Natural killer cell (primary cell): ENCODE measurements around the gene SH3BP1. TPM values are rescaled to one million over a fixed set of nuclear protein-coding genes. Genes with fewer than 3 reads are reported as not detected.

Experiments used
- ATAC-seq, 3 donors: fragments of 150-1000 bp in 2 of 3; fragments of 200-7000 bp in 1 of 3; cut with Tn5 transposase; 1 replicate in 1 of 3; 2 replicates in 2 of 3; pipeline ENCODE4 v1.10.0; 2021; ENCODE audit warnings: mild to moderate bottlenecking in 2 of 3, moderate library complexity in 2 of 3
- DNase-seq, 2 donors: peaks; one replicate each; pipeline versions ENCODE4 v3.0.0 to v3.0.0-alpha.2; 2013 to 2021; ENCODE audit warnings: mixed read lengths in 1 of 2
- H3K27ac ChIP-seq: one replicate; pipeline ENCODE4 v1.5.1; 2013; ENCODE audit warnings: mild to moderate bottlenecking, low read length
- H3K27me3 ChIP-seq: one replicate; pipeline ENCODE4 v1.6.1; 2013; ENCODE audit warnings: low read length; ENCODE audit not compliant: control insufficient read depth, insufficient read depth
- H3K36me3 ChIP-seq: one replicate; pipeline ENCODE4 v1.6.1; 2013; ENCODE audit warnings: low read length; ENCODE audit not compliant: control insufficient read depth, insufficient read depth
- H3K4me1 ChIP-seq: one replicate; pipeline ENCODE4 v1.6.1; 2013; ENCODE audit warnings: low read length; ENCODE audit not compliant: control insufficient read depth, insufficient read depth
- H3K4me3 ChIP-seq: one replicate; pipeline ENCODE4 v1.5.1; 2013; ENCODE audit warnings: low read length
- H3K9me3 ChIP-seq: one replicate; pipeline ENCODE4 v1.6.1; 2013; ENCODE audit warnings: low read length; ENCODE audit not compliant: control insufficient read depth, insufficient read depth
- H3K27ac Mint-ChIP-seq, 2 donors: one replicate each; pipeline ENCODE4 v1.8.0; 2022; ENCODE audit warnings: mild to moderate bottlenecking in 2 of 2, mixed read lengths in 2 of 2, moderate library complexity in 1 of 2
- H3K27me3 Mint-ChIP-seq, 2 donors: one replicate each; pipeline ENCODE4 v1.8.0; 2022; ENCODE audit warnings: low read depth in 2 of 2, mixed read lengths in 2 of 2
- H3K36me3 Mint-ChIP-seq: one replicate; pipeline ENCODE4 v1.8.0; 2022; ENCODE audit warnings: mixed read lengths
- H3K4me1 Mint-ChIP-seq, 2 donors: one replicate each; pipeline ENCODE4 v1.8.0; 2022; ENCODE audit warnings: mixed read lengths in 2 of 2
- H3K4me3 Mint-ChIP-seq: one replicate; pipeline ENCODE4 v1.8.0; 2022; ENCODE audit warnings: mild to moderate bottlenecking, moderate library complexity, mixed read lengths
- H3K9me3 Mint-ChIP-seq, 2 donors: one replicate each; pipeline ENCODE4 v1.8.0; 2022; ENCODE audit warnings: mixed read lengths in 2 of 2
- WGBS: methylation state at CpG from one replicate; pipeline ENCODE4 v1.1.7; 2013; ENCODE audit warnings: missing lambda C conversion rate; ENCODE audit not compliant: insufficient coverage; 5-methylcytosine and 5-hydroxymethylcytosine counted together
- intact Hi-C: fragments of 100-400 bp; cut with micrococcal nuclease; formaldehyde crosslinking; loops from one replicate; pipeline ENCODE4 v1.14.2; 2022
- total RNA-seq, 4 donors: library from RNA; stranded (reverse); fragments of 120-200 nt in 1 of 4; gene quantifications; one replicate each; pipeline versions ENCODE4 v1.2.3 to v1.2.4, GENCODE V29; 2013 to 2022
- TF ChIP-seq, protein P1 (sequence below): fragments of 200-600 bp; IDR thresholded peaks from one replicate; pipeline ENCODE4 v1.8.0; 2022; ENCODE audit warnings: antibody characterized with exemption

The SH3BP1 gene
- total RNA-seq, 3 donors from 2014 or later (not counting 1 experiment from before 2014, with no cell fraction given) = 163 to 189 (median 163) TPM

DNA sequence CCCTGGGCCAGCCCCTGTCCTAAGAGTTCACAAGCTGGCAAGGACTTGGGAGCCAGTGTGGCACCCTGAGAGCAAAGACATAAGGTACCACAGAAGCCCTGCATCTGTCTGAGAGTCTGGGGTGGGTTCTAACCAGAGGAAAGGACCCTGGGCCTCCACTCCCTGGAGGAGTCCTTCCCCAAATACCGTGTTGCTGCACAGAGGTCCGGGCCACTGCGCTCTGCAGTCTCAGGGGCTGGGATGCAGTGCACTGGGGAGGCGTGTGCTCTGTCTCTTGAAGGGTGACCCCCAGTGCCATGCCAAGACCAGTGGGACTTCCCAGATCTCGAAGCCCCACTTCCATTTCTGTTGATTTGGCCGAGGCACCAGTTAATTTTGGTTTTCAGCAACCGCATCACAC lies 4.3 kb upstream of the SH3BP1 start:
- WGBS = 79% methylated on average over 7 of the region's 7 CpGs
- peak overlapping the region; percentile 93 to 99 for H3K27ac Mint-ChIP-seq
- Histone ChIP-seq H3K9me3 (no peaks in the 10 kb centered on the region), H3K27me3 (no peaks in the 10 kb centered on the region), H3K27ac (peak overlapping the region; percentile 83), H3K36me3 (no peaks in the 10 kb centered on the region), H3K4me3 (no peak overlapping the region), H3K4me1 (peaks cover 90% of the 10 kb centered on the region)
- intact Hi-C loops = loop anchor here (10.0 kb wide), 1 partner anchor 210 kb away; the partner anchor contains the start of genes ANKRD54 and EIF3L
- ATAC-seq (no peak), DNase-seq (no peak)
- H3K9me3 Mint-ChIP-seq = no peaks in the 10 kb centered on the region
- no peaks in the 10 kb centered on the region for H3K36me3 Mint-ChIP-seq
- H3K4me1 Mint-ChIP-seq = peaks cover 57 to 84% of the 10 kb centered on the region in 2 donors
- peak overlapping the region; percentile 98 for H3K4me3 Mint-ChIP-seq
- H3K27me3 Mint-ChIP-seq = no peaks in the 10 kb centered on the region
- TF ChIP-seq, protein P1, sequence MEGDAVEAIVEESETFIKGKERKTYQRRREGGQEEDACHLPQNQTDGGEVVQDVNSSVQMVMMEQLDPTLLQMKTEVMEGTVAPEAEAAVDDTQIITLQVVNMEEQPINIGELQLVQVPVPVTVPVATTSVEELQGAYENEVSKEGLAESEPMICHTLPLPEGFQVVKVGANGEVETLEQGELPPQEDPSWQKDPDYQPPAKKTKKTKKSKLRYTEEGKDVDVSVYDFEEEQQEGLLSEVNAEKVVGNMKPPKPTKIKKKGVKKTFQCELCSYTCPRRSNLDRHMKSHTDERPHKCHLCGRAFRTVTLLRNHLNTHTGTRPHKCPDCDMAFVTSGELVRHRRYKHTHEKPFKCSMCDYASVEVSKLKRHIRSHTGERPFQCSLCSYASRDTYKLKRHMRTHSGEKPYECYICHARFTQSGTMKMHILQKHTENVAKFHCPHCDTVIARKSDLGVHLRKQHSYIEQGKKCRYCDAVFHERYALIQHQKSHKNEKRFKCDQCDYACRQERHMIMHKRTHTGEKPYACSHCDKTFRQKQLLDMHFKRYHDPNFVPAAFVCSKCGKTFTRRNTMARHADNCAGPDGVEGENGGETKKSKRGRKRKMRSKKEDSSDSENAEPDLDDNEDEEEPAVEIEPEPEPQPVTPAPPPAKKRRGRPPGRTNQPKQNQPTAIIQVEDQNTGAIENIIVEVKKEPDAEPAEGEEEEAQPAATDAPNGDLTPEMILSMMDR = no peak

DNA sequence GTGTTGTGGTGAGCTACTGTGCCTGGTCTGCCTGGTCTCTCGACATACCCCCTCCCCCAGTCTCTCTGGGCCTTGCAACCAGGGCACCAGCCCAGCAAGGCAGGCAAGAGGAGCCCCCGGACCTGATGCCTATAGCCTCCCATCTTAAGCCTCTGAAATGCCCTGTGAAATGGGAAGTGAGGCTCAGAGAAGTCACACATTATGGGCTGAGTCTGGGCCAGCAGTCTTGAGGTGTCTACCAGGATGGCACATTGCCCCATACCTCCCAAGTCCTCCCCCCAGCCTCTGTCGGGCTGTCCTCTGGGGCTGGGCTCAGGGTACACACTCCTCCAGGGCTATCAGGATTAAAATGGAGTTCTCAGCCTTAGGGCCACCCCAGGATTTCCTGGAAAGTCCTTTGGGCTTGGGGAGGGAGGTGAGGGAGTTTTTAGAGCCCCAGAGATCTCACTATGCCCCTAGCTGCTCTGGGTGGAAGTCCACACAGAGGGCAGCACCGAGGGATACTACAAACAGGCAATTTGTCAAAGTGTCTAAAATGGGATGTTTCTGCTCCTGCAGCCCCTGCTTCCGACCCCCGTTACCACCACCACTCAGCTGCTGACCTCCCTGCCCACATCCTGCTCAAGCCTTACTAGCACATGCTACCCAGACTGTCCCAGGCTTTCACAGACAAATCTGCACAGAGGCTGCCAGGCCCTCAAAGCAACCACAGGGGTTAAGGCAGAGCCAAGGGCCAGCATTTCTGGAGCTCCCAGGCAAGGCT lies 3.1 kb upstream of the SH3BP1 start:
- WGBS = 4% methylated on average over 4 of the region's 6 CpGs
- intact Hi-C loops = loop anchor here (10.0 kb wide), 1 partner anchor 208 kb away; the partner anchor contains the start of genes ANKRD54 and EIF3L
- H3K4me1 Mint-ChIP-seq = peaks cover 57 to 84% of the 10 kb centered on the region in 2 donors
- H3K27me3 Mint-ChIP-seq = no peaks in the 10 kb centered on the region
- peak overlapping the region; percentile 93 to 99 for H3K27ac Mint-ChIP-seq
- TF ChIP-seq, protein P1 = peak; percentile 42
- H3K36me3 Mint-ChIP-seq = no peaks in the 10 kb centered on the region
- Histone ChIP-seq H3K27me3 (no peaks in the 10 kb centered on the region), H3K9me3 (no peaks in the 10 kb centered on the region), H3K36me3 (peaks cover 4% of the 10 kb centered on the region), H3K4me1 (peaks cover 90% of the 10 kb centered on the region), H3K27ac (peak overlapping the region; percentile 83), H3K4me3 (no peak overlapping the region)
- DNase-seq = peak; percentile 39 to 58
- ATAC-seq = peak; percentile 15 to 27 (median 22)
- H3K4me3 Mint-ChIP-seq = peak overlapping the region; percentile 98
- no peaks in the 10 kb centered on the region for H3K9me3 Mint-ChIP-seq

DNA sequence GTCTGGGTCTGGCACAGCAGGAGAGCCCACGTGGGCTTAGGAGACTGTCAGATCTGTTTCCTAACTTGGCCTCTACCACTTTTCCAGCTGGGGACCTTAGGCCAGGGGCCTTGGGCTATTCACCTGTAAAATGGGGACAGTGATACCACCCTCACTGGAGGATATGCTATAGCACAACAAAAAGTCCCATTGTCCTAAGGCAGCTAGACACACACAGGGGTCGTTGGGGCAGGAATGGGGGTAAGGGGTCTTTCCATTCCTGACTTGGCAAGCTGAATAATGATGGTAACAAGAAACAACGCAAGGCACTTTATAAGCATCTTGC lies 2.6 kb upstream of the SH3BP1 start:
- H3K4me1 ChIP-seq = peaks cover 90% of the 10 kb centered on the region
- 5% methylated on average over 1 of the region's 3 CpGs for WGBS
- Mint-ChIP-seq H3K36me3 (no peaks in the 10 kb centered on the region), H3K27me3 (no peaks in the 10 kb centered on the region), H3K4me1 (peaks cover 54 to 84% of the 10 kb centered on the region in 2 donors), H3K27ac (peak overlapping the region; percentile 93 to 99), H3K9me3 (no peaks in the 10 kb centered on the region), H3K4me3 (peak overlapping the region; percentile 98)
- TF ChIP-seq, protein P1 = no peak
- intact Hi-C loops = loop anchor here (10.0 kb wide), 1 partner anchor 208 kb away; the partner anchor contains the start of genes ANKRD54 and EIF3L
- H3K36me3 ChIP-seq = peaks cover 9% of the 10 kb centered on the region
- H3K4me3 ChIP-seq = no peak overlapping the region
- H3K27ac ChIP-seq = peak overlapping the region; percentile 83
- H3K9me3 ChIP-seq = no peaks in the 10 kb centered on the region
- ATAC-seq = no peak
- DNase-seq = no peak
- no peaks in the 10 kb centered on the region for H3K27me3 ChIP-seq
